ENCODE measurements around the gene ESR2.

ESR2 gene

DNA sequence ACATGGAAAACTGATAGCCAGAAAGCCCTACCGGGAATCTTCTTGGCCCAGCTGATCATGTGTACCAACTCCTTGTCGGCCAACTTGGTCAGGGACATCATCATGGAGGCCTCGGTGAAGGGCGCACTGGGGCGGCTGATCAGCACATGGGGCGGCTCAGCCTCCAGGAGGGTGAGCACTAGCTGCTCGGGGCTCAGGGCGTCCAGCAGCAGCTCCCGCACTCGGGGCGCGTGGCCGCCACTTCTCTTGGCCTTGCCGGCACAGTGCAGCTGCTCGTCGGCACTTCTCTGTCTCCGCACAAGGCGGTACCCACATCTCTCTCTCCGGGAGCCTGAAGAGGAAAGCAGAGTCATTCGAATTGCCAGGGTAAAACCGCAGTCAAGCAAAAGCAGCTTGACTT, 33.8 kb downstream of the ESR2 start:
- no peak for DNase-seq

DNA sequence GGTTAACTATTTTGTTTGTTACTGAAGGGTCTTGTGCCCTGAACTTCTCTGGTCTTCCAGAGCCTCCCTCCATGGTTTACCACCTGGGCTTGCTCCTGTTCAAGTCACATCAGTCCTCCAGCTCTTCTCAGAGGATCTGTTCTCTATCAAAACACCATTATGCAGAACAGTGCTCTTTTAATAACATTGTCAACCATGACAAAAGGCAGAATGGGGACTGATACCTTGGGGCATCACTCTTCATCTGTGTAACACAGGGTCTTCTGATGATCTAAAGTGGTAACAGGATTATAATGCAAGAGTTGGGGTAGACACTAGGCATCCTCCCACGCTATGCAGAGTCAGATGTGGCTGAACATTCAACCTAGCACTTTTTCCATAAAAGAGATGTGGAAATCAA, 38.4 kb downstream of the ESR2 start:
- no peak for DNase-seq

DNA sequence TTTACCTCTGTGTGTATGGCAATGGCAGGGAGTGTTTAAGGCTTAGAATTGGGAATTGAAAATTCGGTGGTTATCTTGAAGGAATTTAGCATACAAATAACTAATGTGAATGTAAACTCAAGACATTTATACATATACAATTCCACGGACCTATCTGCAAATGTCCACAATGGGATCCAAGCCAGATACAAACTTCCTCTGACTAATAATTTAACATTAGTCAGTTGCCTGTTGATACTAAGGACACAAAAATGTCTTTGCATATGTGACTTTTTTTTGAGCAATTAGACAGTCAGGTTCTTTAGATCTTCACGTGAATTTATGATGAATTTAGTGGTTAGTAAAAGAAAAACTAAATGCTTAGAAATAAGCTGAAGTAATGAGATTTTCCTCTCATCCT, 40.5 kb downstream of the ESR2 start:
- no peak for DNase-seq

DNA sequence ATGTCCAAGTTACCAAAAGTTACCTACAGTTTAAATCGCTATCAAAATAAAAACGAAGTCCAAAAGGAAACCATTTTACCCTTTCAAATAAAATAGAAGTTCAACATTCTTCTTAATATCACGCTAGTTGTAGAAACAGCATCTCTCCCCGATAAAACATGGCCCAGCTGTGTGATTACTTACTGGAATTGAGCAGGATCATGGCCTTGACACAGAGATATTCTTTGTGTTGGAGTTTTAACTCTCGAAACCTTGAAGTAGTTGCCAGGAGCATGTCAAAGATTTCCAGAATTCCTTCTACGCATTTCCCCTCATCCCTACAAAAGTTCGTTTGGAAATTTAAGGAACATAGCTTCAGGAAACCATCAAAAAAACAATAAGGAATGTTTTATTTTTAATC, 44.8 kb downstream of the ESR2 start:
- DNase-seq, result no peak

DNA sequence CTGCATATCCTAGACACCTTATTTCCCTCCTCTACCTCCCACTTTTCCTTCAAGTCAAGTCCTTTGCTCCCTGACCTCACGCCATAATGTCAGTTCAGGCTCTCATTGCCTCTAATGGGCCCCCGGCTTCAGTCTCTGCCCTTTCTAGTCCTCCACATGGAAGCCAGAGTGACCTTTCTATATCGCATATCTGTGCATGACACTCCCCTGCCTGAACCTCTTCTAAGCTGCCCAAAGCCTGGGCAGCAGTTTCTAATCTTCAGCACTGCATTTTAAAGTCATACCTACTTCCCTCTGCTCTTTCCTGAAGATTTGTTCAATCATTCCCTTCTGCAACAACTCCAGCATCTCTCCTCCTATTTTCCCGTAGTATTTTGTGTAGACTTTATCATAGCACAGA, 45.5 kb downstream of the ESR2 start:
- no peak for DNase-seq

DNA sequence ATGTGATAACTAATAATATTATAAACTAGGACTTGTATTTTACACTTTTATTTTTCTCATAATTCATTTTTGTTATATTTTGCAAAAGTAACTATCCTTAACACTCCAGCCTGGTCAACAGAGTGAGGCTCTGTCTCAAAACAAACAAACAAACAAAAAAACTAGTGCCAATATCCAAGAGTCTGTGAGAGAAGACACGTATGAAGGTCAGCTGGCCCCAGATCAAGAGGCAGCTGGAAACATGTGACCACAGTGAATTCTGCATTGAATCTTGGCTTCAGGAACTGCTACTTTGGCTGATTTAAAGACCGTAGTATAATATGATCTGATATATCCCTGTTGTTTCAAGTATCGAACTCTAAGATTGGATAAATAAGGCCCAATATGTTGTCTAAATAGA, 47.0 kb downstream of the ESR2 start:
- DNase-seq, result no peak

DNA sequence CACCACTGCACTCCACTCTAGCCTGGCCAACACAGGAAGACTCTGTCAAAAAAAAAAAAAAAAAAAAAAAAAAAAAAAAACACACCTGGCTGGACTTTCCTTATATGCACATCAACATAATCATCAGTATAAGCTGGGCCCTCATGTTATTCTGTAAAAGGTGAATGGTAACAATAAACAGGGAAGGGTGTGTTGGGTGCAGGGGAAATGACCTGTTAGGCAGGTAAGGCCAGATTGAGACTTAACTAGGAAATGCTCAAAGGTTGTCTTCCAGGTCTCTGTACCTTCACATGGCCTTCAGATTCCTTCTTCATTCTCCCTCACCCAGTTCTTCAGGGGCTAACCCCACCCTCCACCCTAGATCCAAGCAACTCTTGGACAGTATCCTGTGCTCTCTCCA, 47.5 kb downstream of the ESR2 start:
- no peak for DNase-seq

DNA sequence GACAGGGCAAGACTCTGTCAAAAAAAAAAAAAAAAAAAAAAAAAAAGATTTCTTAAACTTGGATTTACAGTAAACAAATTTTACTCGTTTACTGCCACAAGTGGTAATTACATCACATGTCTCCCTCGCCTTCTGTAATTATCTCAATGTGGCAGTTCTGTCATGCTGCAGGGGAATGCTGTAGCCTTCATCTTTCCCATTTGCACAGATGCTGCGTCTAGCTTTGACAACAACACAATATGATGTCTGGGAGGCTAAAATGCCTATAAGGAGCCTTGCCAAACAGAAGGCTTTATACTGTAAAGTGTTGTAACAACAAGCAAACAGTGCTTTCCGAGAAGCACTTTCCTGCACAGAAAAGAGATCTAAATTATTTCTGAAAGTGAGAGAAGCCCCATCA, 48.7 kb downstream of the ESR2 start:
- no peak for DNase-seq

DNA sequence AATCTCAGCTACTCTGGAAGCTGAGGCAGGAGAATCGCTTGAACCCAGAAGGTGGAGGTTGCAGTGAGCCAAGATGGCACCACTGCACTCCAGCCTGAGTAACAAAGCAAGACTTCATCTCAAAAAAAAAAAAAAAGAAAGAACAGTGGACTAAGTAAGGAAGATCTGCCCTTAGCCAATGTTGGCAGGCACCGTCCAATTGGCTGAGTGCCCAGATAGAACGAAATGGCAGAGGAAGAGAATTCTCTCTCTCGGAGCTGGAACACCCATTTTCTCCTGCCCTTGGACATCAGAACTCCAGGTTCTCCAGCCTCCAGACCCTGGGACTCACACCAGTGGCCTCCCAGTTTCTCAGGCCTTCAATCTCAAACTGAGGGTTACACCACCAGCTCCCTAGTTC, 49.9 kb downstream of the ESR2 start:
- DNase-seq, result no peak

DNA sequence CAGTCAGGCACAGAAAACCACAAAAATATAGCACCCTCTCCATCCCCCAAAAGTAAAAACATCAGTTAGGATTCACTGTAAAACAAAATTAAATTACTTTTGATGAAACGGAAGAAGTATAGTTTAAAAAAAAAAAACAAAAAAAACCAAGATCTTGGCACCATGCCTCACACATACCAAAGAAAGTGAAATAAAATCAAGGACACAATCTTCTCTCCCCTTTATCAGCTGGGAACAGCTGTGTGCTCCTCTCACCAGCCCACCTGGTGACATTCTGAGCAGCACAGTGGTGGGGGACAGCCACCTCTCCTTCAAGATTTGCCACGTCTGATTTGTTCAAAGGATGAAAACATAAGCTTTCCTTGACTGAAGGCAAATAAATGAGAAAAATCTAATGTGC, 55.5 kb downstream of the ESR2 start:
- DNase-seq, result no peak

DNA sequence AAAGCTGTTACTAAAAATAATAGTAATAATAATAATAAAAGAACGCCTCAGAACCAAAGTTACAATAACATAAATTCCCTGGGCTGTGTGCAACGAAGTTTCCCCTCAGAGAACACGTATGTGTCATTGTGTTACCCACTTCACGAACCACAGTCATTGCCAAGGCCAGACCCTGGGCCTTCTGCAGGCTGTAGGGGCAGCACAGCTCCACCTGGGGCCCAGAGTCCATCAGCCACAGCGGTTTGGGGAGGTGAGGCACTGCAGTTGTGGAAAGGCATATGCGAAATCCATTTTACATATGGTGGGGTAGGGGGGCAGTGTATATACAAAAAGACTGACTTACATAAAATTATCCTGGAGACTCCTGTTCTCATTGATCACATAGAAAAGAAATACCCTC, 56.1 kb downstream of the ESR2 start:
- no peak for DNase-seq

DNA sequence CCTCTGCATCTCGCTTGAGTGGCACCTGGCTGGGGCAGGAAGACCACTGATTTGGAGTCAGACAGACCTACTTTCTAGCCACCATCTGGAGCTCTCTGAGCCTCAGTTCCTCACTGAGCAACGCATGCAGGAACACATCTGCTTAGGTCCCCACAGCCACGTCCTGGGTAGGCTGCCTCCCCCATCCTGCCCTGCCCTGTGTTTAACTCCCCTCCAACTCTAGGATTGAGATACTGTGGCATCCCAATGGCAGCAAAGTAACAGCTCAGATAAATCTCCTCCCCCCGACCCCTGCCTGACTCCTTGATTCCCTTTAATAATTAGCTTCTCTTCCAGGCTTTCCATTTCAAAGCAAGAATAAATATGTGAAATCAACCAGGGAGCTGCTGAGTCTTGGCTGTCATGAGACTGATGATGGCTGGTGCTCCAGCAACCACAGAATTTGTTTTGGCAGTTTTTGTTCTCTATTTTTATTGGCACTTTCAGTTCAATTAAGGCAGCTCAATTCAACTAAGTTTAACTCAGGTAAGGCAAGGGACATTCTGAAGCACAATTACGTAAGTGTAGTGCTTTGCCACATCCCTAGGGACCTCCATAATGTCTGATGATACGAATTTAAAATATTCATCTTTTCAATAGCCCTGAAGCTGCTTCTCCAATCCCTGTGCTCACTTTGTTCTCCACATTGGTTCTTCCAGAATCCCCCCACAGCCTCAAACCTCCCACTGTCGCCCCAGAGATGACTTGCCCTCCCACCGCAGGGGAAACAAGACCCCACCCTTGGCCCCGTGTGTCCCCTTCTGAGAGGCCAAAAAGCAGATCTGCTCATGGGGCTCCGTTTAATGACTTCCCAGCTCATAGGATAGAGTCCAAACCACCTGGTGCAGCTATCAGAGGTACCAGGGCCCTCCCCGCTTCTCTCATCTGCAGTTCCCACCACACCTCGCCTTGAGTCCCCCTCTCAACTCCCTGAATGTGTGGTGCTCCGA, 58.2 kb downstream of the ESR2 start:
- no peak for DNase-seq

DNA sequence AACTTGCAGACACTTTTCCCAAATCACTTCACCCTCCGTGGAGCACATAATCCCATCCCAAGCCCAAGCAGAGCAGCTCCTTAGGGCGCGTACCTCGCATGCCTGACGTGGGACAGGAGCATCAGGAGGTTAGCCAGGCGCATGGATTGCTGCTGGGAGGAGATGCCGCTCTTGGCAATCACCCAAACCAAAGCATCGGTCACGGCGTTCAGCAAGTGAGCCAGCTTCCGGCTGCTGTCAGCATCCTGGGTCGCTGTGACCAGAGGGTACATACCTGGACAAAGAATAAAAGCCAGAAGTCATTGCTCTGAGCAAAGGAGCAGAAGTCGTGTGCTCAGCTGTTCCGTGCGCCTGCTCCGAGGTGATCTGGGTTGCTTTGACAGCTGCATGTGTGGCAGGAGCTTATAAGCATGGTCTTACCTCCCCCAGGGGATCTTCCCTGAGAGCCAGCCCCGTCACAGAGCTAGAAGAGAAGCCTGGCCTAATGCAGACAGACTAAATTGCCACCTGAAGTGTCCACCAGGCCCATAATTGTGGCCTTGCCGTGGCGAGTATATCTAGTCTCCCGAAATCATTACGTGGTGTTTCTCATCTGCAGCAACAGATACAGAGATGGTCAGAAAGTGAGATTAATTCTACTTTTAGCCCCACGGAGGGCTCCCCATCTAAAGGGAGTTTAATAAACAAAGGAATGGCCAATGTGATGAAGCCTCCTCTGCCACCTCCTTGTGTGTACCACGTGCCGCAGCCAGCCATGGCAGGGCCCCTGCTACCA, 59.1 kb downstream of the ESR2 start:
- no peak for DNase-seq

DNA sequence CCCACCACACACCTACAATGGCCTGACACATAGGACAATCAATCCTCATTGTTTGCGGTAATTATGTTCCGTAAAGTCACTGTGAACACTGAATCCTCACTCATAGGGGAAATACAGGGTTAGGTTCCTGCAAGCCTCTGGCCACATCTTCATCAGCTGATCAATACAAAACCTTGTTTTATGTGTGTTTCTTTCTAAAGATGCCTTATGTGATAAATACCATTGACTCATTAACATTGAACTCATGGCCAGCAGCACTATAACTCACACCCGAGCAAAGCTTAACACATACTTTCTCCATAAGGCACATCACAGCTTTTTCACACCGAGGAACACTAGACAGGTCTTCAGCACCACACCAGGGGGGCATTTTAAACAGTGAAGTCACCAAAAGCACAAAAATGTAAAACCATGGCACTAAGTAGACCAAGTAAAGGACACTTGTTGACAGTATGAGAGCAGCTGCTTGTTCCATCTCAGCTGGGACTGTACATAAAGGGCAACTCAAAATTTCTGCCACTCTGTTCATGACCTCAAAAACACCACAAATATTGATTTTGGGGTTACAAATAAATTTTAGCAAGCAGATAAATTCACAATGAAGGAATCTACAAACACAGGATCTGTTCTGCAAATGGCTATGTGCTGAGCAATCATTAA, 60.5 kb downstream of the ESR2 start:
- DNase-seq, result no peak

DNA sequence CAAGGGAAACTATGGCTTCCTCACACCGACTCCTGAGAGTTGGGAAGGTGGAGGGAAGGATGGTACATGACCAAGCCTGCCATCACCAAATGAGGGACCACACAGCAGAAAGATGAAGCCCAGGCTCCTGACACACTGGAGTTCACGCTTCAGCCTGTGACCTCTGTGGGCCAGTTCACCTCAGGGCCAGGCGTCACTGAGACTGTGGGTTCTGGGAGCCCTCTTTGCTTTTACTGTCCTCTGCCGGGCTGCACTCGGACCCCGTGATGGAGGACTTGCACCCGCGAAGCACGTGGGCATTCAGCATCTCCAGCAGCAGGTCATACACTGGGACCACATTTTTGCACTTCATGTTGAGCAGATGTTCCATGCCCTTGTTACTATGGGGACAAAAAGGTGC, 61.2 kb downstream of the ESR2 start:
- no peak for DNase-seq

DNA sequence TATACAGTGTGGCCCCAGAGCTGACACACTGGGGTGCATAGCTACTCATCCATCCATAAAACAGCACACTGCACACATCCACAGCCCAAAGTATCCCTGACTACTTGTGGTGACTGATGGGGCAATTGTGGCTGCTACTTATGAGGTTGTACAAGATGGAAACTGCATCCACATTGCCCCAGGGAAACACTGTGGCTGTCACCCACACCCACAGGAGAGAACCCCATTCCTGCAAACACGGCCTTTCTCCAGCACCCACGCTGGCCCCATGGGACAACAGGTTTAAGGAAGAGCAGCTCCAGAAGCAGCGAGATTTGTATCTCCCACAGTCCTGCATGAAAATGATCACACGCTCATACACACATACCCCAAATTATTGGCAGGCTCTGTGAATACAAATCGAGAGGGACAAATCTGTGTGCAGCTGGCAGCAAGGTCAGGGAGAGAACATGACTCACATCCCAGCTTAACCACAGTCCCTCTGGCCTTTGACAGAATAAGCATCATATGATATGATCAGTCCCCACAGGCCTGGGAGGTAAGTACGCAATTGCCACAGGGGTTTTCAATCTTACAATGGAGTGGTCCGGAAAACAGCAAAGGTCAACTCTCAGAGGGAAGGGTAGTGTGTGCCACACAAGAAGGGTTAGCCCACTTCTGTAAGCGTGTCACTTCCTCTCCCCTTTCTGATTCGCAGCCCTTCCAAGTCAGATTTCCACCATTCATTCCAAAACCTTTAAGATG, 61.9 kb downstream of the ESR2 start:
- DNase-seq, result no peak

DNA sequence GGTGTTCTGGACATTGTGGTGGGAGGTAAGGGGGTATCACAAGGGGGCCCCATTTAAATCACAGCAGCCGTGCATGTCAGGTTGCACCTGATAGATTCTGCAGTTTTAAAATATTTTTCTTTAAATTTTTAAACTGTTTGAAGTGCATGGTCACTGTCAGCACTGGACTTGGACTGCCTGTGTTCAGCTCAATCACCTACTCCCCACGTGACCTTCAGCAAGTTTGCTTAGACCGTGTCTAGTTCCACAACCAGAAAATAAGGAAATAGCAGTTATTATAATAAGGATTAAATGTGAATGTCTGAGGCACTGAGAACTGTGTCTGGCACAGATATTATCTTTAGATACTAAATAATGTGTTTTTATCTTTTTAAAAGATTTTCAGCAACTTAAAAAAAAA, 64.7 kb downstream of the ESR2 start:
- no peak for DNase-seq

DNA sequence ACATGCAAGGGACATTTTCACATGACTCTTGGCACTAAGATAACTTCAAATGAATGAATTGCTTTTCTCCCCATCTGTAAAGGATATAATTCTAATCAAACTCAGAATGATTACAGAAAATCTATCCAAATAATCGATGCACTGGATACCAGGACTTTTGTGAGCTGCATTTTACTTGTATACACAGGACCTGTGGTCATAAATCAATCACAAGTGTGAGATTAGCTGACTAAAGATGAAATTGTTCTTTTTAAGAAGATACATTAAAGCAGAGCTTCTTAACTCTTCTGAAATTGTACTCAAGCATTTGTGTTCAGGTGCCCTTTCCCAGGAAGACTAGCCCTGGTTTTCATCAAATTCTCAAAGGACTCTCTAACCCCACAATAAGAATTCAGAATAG, 66.3 kb downstream of the ESR2 start:
- no peak for DNase-seq

DNA sequence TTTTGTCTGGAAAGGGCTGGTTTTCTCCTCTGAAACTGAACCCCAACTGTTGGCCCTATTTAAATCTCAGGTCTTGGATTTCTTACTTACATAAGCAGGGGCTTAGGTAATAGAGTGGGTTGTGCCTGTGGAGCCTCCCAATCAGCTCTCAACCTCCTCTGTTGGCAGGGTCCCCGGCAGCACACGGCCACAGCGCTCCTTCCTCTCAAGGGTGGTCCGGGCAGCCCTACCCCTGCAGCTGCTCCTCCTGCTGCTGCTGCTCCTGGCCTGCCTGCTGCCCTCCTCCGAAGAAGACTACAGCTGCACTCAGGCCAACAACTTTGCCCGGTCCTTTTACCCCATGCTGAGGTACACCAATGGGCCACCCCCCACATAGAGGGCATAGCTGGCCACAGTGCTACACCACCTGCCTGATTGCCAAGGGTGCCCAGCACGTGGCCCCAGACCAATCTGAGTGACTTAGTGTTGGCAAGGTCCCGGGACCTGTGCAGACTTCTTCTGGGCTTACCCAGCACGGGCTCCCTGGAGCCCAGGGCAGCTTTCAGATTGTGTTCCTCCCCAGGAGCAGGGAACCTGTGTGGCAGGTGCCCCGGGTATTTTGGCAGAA, 68.9 kb downstream of the ESR2 start:
- no peak for DNase-seq

DNA sequence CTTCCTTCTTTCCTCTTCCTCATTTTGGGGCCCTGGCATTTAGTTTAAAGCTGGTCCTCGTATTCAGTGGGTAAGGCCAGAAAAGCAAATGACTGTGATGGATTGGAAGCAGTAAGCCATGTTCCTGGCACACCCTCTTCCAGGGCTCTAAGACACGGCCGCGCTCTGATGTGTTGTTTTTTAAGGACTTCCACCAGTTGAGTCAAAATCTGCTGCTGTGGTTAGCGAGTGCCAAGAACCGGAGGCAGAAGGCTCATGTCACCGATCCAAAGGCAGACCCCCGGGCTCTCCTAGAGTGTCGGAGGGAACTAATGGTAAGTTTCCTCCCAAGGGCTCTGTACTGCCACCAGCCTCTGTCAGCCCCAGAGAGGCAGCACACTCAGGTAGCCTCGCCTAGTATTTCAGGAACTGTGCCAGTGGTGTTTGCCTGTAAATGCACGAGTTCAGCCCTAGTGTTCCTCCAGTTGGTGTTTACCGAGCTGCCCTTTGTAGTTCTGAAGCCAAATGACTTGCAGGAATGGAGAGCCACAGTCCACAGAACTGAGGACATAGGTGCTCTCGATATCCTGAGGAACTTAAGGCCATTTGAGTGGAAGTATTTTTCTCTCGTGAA, 72.7 kb downstream of the ESR2 start:
- no peak for DNase-seq

DNA sequence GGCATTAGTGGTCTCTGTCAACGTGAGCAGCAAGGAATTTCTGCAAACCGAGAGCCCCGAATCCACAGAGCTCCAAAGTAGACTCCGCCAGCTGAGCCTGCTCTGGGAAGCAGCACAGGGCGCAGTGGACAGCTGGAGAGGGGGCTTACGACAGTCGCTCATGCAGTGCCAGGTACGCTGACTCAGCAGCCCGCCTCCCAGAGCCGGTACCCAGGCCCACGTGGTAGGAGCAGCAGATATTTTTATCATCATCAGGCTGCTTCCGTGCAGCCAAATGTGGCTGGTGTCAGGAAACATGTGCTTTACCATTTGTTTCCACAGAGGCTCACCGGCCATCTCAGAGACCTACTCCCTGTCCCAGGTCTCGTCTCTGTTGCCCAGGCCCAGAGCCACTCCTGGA, 73.7 kb downstream of the ESR2 start:
- DNase-seq, result no peak

DNA sequence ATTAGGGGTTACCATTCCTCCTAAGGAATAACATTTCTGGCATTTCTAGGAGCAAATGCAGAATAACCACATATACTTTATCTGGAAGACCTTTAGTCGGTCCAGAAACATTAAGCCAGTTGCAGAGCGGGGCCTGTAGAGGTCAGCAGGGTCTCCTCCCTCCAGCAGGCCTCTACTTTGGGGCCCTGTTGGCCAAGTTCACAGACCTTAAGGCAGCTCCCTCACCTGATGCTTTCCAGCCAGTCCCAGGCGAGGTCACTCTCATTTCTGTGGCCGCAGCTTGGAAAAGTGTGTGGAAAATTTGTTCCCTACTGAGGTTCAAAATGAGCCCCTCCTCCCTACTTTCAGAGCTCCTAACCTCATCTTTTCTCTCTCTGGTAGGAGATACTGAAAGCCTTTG, 74.1 kb downstream of the ESR2 start:
- no peak for DNase-seq

Data from activated effector memory CD4-positive, alpha-beta T cell treated with Interleukin-2 at 50 U/mL for 16 hours (primary cell).